Parathyroid adenoma (tissue), 2 donors: ENCODE data around the gene WDR53.
A peak's percentile ranks its signal among the peaks of the same experiment; 100 is the strongest.

Experiments
- H2AFZ ChIP-seq: fragments of 300-600 bp; sonication (generic); one replicate; pipeline ENCODE4 v1.7.0; 2017; ENCODE audit warnings: antibody characterized with exemption, mild to moderate bottlenecking
- H3K27ac ChIP-seq: fragments of 300-600 bp; sonication (generic); one replicate; pipeline ENCODE4 v1.7.0; 2017
- H3K27me3 ChIP-seq: fragments of 300-600 bp; sonication (generic); one replicate; pipeline ENCODE4 v1.7.0; 2017; ENCODE audit warnings: low read length; ENCODE audit not compliant: control insufficient read depth, insufficient read depth
- H3K36me3 ChIP-seq: fragments of 300-600 bp; sonication (generic); one replicate; pipeline ENCODE4 v1.7.0; 2017; ENCODE audit warnings: low read length; ENCODE audit not compliant: control insufficient read depth, insufficient read depth
- H3K4me1 ChIP-seq: fragments of 300-600 bp; sonication (generic); one replicate; pipeline ENCODE4 v1.7.0; 2017; ENCODE audit warnings: control low read depth
- H3K4me2 ChIP-seq: fragments of 300-600 bp; sonication (generic); one replicate; pipeline ENCODE4 v1.7.0; 2017; ENCODE audit warnings: low read length
- H3K4me3 ChIP-seq: fragments of 300-600 bp; sonication (generic); one replicate; pipeline ENCODE4 v1.7.0; 2017; ENCODE audit warnings: low read depth, low read length
- H3K79me2 ChIP-seq: fragments of 300-600 bp; sonication (generic); one replicate; pipeline ENCODE4 v1.7.0; 2017; ENCODE audit warnings: control low read depth
- H3K9ac ChIP-seq: fragments of 300-600 bp; sonication (generic); one replicate; pipeline ENCODE4 v1.7.0; 2017; ENCODE audit warnings: mild to moderate bottlenecking
- H3K9me3 ChIP-seq: fragments of 300-600 bp; sonication (generic); one replicate; pipeline ENCODE4 v1.7.0; 2017; ENCODE audit warnings: low read length; ENCODE audit not compliant: control insufficient read depth
- CTCF ChIP-seq: fragments of 300-600 bp; sonication (generic); IDR thresholded peaks from one replicate; pipeline ENCODE4 v1.7.0; 2017; ENCODE audit warnings: antibody characterized with exemption, mild to moderate bottlenecking
- donor health status: primary hyperparathyroidism.

The WDR53 gene

DNA sequence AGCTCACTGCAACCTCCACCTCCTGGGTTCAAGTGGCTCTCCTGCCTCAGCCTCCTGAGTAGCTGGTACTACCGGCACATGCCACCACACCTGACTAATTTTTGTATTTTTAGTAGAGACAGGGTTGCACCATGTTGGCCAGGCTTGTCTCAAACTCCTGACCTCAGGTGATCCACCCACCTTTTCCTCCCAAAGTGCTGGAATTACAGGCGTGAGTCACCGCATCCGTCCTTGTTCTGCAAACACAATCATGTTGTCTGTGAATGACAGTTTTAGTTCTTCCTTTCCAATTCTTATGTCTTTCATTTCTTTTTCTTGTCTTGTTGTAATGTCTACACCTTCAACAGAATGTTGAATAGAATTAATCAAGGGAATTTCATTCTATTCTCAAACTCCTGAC, 36.9 kb downstream of the WDR53 start:
- Histone ChIP-seq H2AFZ (no peak overlapping the region), H3K36me3 (no peaks in the 10 kb centered on the region), H3K9me3 (no peaks in the 10 kb centered on the region), H3K9ac (no peak overlapping the region), H3K79me2 (no peaks in the 10 kb centered on the region), H3K27me3 (no peaks in the 10 kb centered on the region), H3K4me3 (no peak overlapping the region), H3K4me2 (no peak overlapping the region), H3K4me1 (no peaks in the 10 kb centered on the region), H3K27ac (no peak overlapping the region)
- TF ChIP-seq CTCF: no peak

DNA sequence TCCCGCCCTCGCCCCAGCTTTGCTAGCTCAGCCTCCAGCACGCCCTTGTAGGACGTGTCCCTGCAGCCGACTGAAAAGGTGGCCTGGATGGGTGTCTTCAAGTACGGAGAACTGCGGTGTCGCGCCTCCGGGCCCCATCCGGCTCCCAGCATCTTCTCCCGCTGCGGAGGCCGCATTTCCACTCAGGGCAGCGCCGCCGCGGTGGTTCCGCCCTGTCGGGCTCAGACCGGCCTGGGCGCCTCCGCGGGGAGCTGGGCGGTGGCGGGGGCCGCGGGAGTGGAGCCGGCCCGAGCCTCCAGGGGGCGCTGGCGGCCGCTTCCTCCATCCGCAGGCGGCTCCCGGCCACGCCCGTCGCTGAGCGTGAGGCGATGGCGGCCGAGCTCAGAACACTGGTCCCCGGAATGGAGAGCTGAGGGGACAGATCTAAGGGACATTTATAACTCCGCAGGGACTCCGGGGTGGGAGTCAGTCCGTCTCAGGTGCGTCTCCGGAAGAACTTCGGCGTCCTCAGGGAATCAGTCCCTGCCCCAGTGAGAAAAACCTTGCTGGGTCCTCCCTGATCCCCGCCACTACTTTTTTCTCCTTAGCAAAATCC, 39.6 kb downstream of the WDR53 start:
- Histone ChIP-seq H3K27ac (peak overlapping the region; percentile 54), H3K4me1 (no peaks in the 10 kb centered on the region), H3K4me2 (peak overlapping the region; percentile 64), H3K79me2 (no peaks in the 10 kb centered on the region), H3K36me3 (no peaks in the 10 kb centered on the region), H3K4me3 (peak overlapping the region; percentile 37), H2AFZ (peak overlapping the region; percentile 77), H3K27me3 (no peaks in the 10 kb centered on the region), H3K9me3 (no peaks in the 10 kb centered on the region), H3K9ac (no peak overlapping the region)
- peak; percentile 68 for TF ChIP-seq CTCF

GRCh38 chr3:196525141-196525540, 43.2 kb downstream of the WDR53 start:
- Histone ChIP-seq H3K27me3 (no peaks in the 10 kb centered on the region), H3K9ac (no peak overlapping the region), H3K9me3 (no peaks in the 10 kb centered on the region), H3K27ac (no peak overlapping the region), H3K79me2 (no peaks in the 10 kb centered on the region), H3K4me3 (no peak overlapping the region), H3K36me3 (no peaks in the 10 kb centered on the region), H3K4me1 (no peaks in the 10 kb centered on the region), H3K4me2 (no peak overlapping the region), H2AFZ (no peak overlapping the region)
- TF ChIP-seq CTCF: no peak

- no peaks in the 10 kb centered on the region for H3K36me3 ChIP-seq
Measured at GRCh38 chr3:196524527-196524926, 43.8 kb downstream of the WDR53 start.

More at GRCh38 chr3:196524527-196524926, 43.8 kb downstream of the WDR53 start:
- Histone ChIP-seq H3K4me1 (no peaks in the 10 kb centered on the region), H3K79me2 (no peaks in the 10 kb centered on the region), H3K27ac (no peak overlapping the region), H3K9me3 (no peaks in the 10 kb centered on the region), H3K4me2 (no peak overlapping the region), H3K27me3 (no peaks in the 10 kb centered on the region), H3K4me3 (no peak overlapping the region), H2AFZ (no peak overlapping the region), H3K9ac (no peak overlapping the region)
- TF ChIP-seq CTCF: no peak
